Endothelial cell of umbilical vein (primary cell): ENCODE results near the gene C17orf58. TPM values are rescaled to one million over a fixed set of nuclear protein-coding genes. Genes with fewer than 3 reads are reported as not detected.

Experiments used
- BruUV-seq: library from RNA; stranded (reverse); fragments of 400-500 nt; replicated peaks from 2 replicates; lab custom pipeline; 2021; lab: Mats Ljungman, UMichigan
- CTCF ChIA-PET: fragments of 300-600, 350-600 bp; sonication (Branson Sonifier 250); formaldehyde crosslinking; loops from one replicate; lab custom pipeline; 2021; ENCODE audit warnings: antibody characterized with exemption, inconsistent platforms; lab: Charles Lee
- POLR2A ChIA-PET: fragments of 300-600, 350-600 bp; sonication (Branson Sonifier 250); formaldehyde crosslinking; loops from one replicate; lab custom pipeline; 2021; ENCODE audit warnings: antibody characterized with exemption, inconsistent platforms; lab: Charles Lee
- DNase-seq: peaks from one replicate; pipeline ENCODE4 v3.0.0-alpha.2; 2011; ENCODE audit warnings: low read depth, low spot score
- FAIRE-seq: peaks from 2 replicates; lab custom pipeline; 2011; peaks lifted over from hg19 to GRCh38; lab: Jason Lieb, UNC
- H2AFZ ChIP-seq: 2 replicates; pipeline ENCODE4 v1.6.0; 2012; ENCODE audit warnings: low read depth, low read length, control low read depth, inconsistent platforms
- H3K27ac ChIP-seq: 2 replicates; pipeline ENCODE4 v1.5.1; 2011; ENCODE audit warnings: low read depth, mild to moderate bottlenecking, control low read depth, low read length, moderate library complexity; ENCODE audit not compliant: insufficient read depth
- H3K27me3 ChIP-seq, 2 experiments: 2 replicates each; pipeline versions ENCODE4 v1.6.0 to v1.6.1; 2011; ENCODE audit warnings: low read length in 2 of 2, mixed read lengths in 1 of 2; ENCODE audit not compliant: control insufficient read depth in 2 of 2, insufficient read depth in 2 of 2
- H3K36me3 ChIP-seq, 2 experiments: 2 replicates in 1 of 2; 3 replicates in 1 of 2; pipeline ENCODE4 v1.5.1; 2011; ENCODE audit warnings: low read length in 2 of 2, mild to moderate bottlenecking in 1 of 2, moderate library complexity in 1 of 2; ENCODE audit not compliant: control insufficient read depth in 2 of 2, insufficient read depth in 2 of 2; ENCODE audit errors: extremely low read depth in 1 of 2
- H3K4me1 ChIP-seq: 3 replicates; pipeline ENCODE4 v1.5.1; 2011; ENCODE audit warnings: mild to moderate bottlenecking, low read length; ENCODE audit not compliant: control insufficient read depth, insufficient read depth; ENCODE audit errors: extremely low read depth
- H3K4me2 ChIP-seq: 2 replicates; pipeline ENCODE4 v1.6.1; 2011; ENCODE audit warnings: low read length, control low read depth, mixed read lengths; ENCODE audit not compliant: insufficient read depth
- H3K4me3 ChIP-seq, 3 experiments: fragments of 200-600 bp in 1 of 3; sonication (generic), shearing (Covaris generic) in 1 of 3; replicated peaks in 1 of 3; 2 replicates each; pipeline ENCODE4 v1.5.1; 2011 to 2016; ENCODE audit warnings: control low read depth in 3 of 3, low read length in 3 of 3, mild to moderate bottlenecking in 2 of 3, inconsistent platforms in 1 of 3, low read depth in 1 of 3, moderate library complexity in 1 of 3; ENCODE audit not compliant: insufficient read depth in 1 of 3
- H3K79me2 ChIP-seq: 2 replicates; pipeline ENCODE4 v1.6.0; 2012; ENCODE audit warnings: low read length, inconsistent platforms; ENCODE audit not compliant: control insufficient read depth, insufficient read depth
- H3K9ac ChIP-seq: replicated peaks from 2 replicates; pipeline ENCODE3; 2011; ENCODE audit warnings: low read length, control low read depth; ENCODE audit not compliant: insufficient read depth; ENCODE audit errors: extremely low read depth
- H3K9me1 ChIP-seq: replicated peaks from 3 replicates; pipeline ENCODE4 v1.6.0; 2011; ENCODE audit warnings: mild to moderate bottlenecking, low read length; ENCODE audit not compliant: control insufficient read depth, insufficient read depth; ENCODE audit errors: extremely low read depth
- H3K9me3 ChIP-seq: replicated peaks from 2 replicates; pipeline ENCODE4 v1.5.1; 2012; ENCODE audit warnings: low read length, inconsistent platforms; ENCODE audit not compliant: control insufficient read depth, insufficient read depth
- H4K20me1 ChIP-seq: replicated peaks from 2 replicates; pipeline ENCODE3; 2011; ENCODE audit warnings: mild to moderate bottlenecking, low read length; ENCODE audit not compliant: control insufficient read depth, insufficient read depth; ENCODE audit errors: extremely low read depth
- EZH2 ChIP-seq: IDR thresholded peaks from 2 replicates; pipeline ENCODE4 v1.6.1; 2012; ENCODE audit warnings: borderline replicate concordance, low read depth, mild to moderate bottlenecking, moderate library complexity, low read length, inconsistent platforms; ENCODE audit not compliant: severe bottlenecking
- FOS ChIP-seq: IDR thresholded peaks from 2 replicates; pipeline ENCODE4 v1.6.1; 2011; ENCODE audit warnings: mild to moderate bottlenecking, low read length, moderate library complexity, borderline replicate concordance; ENCODE audit not compliant: insufficient read depth
- GATA2 ChIP-seq: IDR thresholded peaks from 2 replicates; pipeline ENCODE4 v1.7.0; 2011; ENCODE audit warnings: low read depth, mild to moderate bottlenecking, moderate library complexity, mixed read lengths, low read length; ENCODE audit not compliant: insufficient read length, insufficient read depth
- JUN ChIP-seq: IDR thresholded peaks from 2 replicates; pipeline ENCODE4 v1.6.1; 2011; ENCODE audit warnings: borderline replicate concordance, low read depth; ENCODE audit not compliant: insufficient read length, insufficient read depth
- MYC ChIP-seq: IDR thresholded peaks from one replicate; pipeline ENCODE4 v1.6.1; 2011; ENCODE audit warnings: mild to moderate bottlenecking, low read depth, low read length
- POLR2A ChIP-seq: IDR thresholded peaks from 2 replicates; pipeline ENCODE4 v1.6.1; 2012; ENCODE audit warnings: low read depth, mild to moderate bottlenecking, control low read depth, low read length
- POLR2AphosphoS5 ChIP-seq: IDR thresholded peaks from 2 replicates; pipeline ENCODE4 v1.6.1; 2012; ENCODE audit warnings: low read depth, mild to moderate bottlenecking, control low read depth, low read length, moderate library complexity; ENCODE audit not compliant: insufficient read depth
- dilution Hi-C: fragments of 300-500 bp; cut with MboI; formaldehyde crosslinking; loops from one replicate; pipeline ENCODE4 v1.15.0; 2019; ENCODE audit warnings: low sequenced_read_pairs; ENCODE audit not compliant: extremely low pct_ligation_motif_present
- intact Hi-C: fragments of 100-400 bp; cut with micrococcal nuclease; formaldehyde crosslinking; loops from one replicate; pipeline ENCODE4 v1.10.0; 2022
- polyA plus RNA-seq, 4 experiments: library from polyadenylated mRNA; depleted of rRNA in 3 of 4; stranded (reverse) in 3 of 4; unstranded in 1 of 4; fragments of >200 nt; gene quantifications; 2 replicates each; pipeline versions ENCODE4 v1.2.1 to v1.2.3, GENCODE V29; 2011 to 2012; ENCODE audit warnings: missing spikeins in 1 of 4
- total RNA-seq: library from RNA; stranded (reverse); gene quantifications from 2 replicates; pipeline ENCODE4 v1.2.3, GENCODE V29; 2021
- TF ChIP-seq, protein P1 (sequence below): IDR thresholded peaks from 2 replicates; pipeline ENCODE4 v1.6.1; 2011; ENCODE audit not compliant: insufficient read depth, insufficient read length
- TF ChIP-seq, protein P2 (sequence below), 2 donors: IDR thresholded peaks; 1 replicate in 1 of 2; 2 replicates in 1 of 2; pipeline ENCODE4 v1.5.1; 2011; ENCODE audit warnings: low read length in 2 of 2, mild to moderate bottlenecking in 2 of 2, moderate library complexity in 2 of 2, control low read depth in 1 of 2, inconsistent platforms in 1 of 2, low read depth in 1 of 2; ENCODE audit not compliant: insufficient read depth in 1 of 2; ENCODE audit errors: extremely low read depth in 1 of 2

C17orf58 gene
- total and polyA plus RNA-seq, 2 donors (not counting 3 experiments of a cell fraction or from before 2014, with no cell fraction given): 24.5 to 35.5 TPM

GRCh38 chr17:67950945-67951344 lies 45.3 kb downstream of the C17orf58 start:
- Histone ChIP-seq H3K27me3 (no peaks in the 10 kb centered on the region), H3K36me3 (peaks cover 9 to 22% of the 10 kb centered on the region in 2 experiments), H3K4me3 (no peak overlapping the region), H3K27ac (no peak overlapping the region), H3K4me1 (no peaks in the 10 kb centered on the region), H2AFZ (no peak overlapping the region), H3K9me1 (no peaks in the 10 kb centered on the region), H3K79me2 (no peaks in the 10 kb centered on the region), H3K9ac (no peak overlapping the region), H4K20me1 (no peaks in the 10 kb centered on the region), H3K9me3 (no peaks in the 10 kb centered on the region), H3K4me2 (no peak overlapping the region)
- intact Hi-C loops (no loop called here), dilution Hi-C loops (no loop called here)
- BruUV-seq: no TSS peak
- POLR2A ChIA-PET: no interaction called here
- FAIRE-seq (no peak), DNase-seq (no peak)
- TF ChIP-seq, protein P1, sequence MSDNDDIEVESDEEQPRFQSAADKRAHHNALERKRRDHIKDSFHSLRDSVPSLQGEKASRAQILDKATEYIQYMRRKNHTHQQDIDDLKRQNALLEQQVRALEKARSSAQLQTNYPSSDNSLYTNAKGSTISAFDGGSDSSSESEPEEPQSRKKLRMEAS: no peak
- TF ChIP-seq EZH2: no peak
- no peak for TF ChIP-seq POLR2A
- TF ChIP-seq FOS: no peak
- TF ChIP-seq GATA2: no peak
- TF ChIP-seq POLR2AphosphoS5: no peak
- TF ChIP-seq, protein P2, sequence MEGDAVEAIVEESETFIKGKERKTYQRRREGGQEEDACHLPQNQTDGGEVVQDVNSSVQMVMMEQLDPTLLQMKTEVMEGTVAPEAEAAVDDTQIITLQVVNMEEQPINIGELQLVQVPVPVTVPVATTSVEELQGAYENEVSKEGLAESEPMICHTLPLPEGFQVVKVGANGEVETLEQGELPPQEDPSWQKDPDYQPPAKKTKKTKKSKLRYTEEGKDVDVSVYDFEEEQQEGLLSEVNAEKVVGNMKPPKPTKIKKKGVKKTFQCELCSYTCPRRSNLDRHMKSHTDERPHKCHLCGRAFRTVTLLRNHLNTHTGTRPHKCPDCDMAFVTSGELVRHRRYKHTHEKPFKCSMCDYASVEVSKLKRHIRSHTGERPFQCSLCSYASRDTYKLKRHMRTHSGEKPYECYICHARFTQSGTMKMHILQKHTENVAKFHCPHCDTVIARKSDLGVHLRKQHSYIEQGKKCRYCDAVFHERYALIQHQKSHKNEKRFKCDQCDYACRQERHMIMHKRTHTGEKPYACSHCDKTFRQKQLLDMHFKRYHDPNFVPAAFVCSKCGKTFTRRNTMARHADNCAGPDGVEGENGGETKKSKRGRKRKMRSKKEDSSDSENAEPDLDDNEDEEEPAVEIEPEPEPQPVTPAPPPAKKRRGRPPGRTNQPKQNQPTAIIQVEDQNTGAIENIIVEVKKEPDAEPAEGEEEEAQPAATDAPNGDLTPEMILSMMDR (IDR thresholded peaks at IDR 0.05; ENCODE audit: extremely low read depth in 1 of 2, insufficient read depth in 1 of 2, low read depth in 1 of 2, low read length in 2 of 2): no peak
- TF ChIP-seq MYC: no peak
- no peak for TF ChIP-seq JUN
- CTCF ChIA-PET: interaction anchor here (1.7 kb wide), 1 partner anchor 8 kb away, joined by 5 read pairs; no protein-coding TSS in a partner anchor
